ENCODE results near the gene MRPS23. TPM values are rescaled to one million over a fixed set of nuclear protein-coding genes. Genes with fewer than 3 reads are reported as not detected.

MRPS23 gene
- total and polyA plus RNA-seq, 2 of the 13 experiments (the other 11 are each of a cell fraction or from before 2014, with no cell fraction given), result 63.2 to 181 TPM

GRCh38 chr17:57861790-57862693 is 12.2 kb upstream of the MRPS23 start (continued):
- TF ChIP-seq ZNF160 (CRISPR knock-in tag; IDR thresholded peaks at IDR 0.05), result peak; percentile 66; the same call in 1 of the 2 replicates
- peak; percentile 94 for TF ChIP-seq KDM2A (CRISPR knock-in tag; IDR thresholded peaks at IDR 0.05; ENCODE audit: borderline replicate concordance, low read depth)
- peak; percentile 62; the same call in 1 of the 2 replicates for TF ChIP-seq ZNF367 (CRISPR knock-in tag; IDR thresholded peaks at IDR 0.05; ENCODE audit: borderline replicate concordance)
- no peak for TF ChIP-seq YEATS2 (CRISPR knock-in tag; IDR thresholded peaks at IDR 0.05; ENCODE audit: borderline replicate concordance)
- TF ChIP-seq, protein P1, sequence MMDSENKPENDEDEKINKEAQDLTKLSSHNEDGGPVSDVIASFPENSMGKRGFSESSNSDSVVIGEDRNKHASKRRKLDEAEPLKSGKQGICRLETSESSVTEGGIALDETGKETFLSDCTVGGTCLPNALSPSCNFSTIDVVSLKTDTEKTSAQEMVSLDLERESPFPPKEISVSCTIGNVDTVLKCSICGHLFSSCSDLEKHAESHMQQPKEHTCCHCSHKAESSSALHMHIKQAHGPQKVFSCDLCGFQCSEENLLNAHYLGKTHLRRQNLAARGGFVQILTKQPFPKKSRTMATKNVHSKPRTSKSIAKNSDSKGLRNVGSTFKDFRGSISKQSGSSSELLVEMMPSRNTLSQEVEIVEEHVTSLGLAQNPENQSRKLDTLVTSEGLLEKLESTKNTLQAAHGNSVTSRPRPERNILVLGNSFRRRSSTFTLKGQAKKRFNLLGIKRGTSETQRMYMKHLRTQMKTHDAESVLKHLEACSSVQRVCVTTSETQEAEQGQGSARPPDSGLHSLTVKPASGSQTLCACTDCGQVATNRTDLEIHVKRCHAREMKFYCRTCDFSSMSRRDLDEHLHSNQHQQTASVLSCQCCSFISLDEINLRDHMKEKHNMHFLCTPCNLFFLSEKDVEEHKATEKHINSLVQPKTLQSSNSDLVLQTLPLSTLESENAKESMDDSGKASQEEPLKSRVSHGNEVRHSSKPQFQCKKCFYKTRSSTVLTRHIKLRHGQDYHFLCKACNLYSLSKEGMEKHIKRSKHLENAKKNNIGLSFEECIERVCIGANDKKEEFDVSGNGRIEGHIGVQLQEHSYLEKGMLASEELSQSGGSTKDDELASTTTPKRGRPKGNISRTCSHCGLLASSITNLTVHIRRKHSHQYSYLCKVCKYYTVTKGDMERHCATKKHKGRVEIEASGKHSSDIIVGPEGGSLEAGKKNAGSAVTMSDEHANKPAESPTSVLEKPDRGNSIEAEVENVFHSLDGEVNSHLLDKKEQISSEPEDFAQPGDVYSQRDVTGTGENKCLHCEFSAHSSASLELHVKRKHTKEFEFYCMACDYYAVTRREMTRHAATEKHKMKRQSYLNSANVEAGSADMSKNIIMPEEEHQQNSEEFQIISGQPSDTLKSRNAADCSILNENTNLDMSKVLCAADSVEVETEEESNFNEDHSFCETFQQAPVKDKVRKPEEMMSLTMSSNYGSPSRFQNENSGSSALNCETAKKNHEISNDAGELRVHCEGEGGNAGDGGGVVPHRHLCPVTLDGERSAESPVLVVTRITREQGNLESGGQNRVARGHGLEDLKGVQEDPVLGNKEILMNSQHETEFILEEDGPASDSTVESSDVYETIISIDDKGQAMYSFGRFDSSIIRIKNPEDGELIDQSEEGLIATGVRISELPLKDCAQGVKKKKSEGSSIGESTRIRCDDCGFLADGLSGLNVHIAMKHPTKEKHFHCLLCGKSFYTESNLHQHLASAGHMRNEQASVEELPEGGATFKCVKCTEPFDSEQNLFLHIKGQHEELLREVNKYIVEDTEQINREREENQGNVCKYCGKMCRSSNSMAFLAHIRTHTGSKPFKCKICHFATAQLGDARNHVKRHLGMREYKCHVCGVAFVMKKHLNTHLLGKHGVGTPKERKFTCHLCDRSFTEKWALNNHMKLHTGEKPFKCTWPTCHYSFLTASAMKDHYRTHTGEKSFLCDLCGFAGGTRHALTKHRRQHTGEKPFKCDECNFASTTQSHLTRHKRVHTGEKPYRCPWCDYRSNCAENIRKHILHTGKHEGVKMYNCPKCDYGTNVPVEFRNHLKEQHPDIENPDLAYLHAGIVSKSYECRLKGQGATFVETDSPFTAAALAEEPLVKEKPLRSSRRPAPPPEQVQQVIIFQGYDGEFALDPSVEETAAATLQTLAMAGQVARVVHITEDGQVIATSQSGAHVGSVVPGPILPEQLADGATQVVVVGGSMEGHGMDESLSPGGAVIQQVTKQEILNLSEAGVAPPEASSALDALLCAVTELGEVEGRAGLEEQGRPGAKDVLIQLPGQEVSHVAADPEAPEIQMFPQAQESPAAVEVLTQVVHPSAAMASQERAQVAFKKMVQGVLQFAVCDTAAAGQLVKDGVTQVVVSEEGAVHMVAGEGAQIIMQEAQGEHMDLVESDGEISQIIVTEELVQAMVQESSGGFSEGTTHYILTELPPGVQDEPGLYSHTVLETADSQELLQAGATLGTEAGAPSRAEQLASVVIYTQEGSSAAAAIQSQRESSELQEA (CRISPR knock-in tag; IDR thresholded peaks at IDR 0.05; ENCODE audit: not compliant biosample characterization), result peak; percentile 87
- peak; percentile 72; the same call in 1 of the 2 replicates for TF ChIP-seq ZSCAN12 (CRISPR knock-in tag; IDR thresholded peaks at IDR 0.05)
- no peak for TF ChIP-seq ZNF253 (CRISPR knock-in tag; IDR thresholded peaks at IDR 0.05; ENCODE audit: borderline replicate concordance)
- TF ChIP-seq ZNF280B (CRISPR knock-in tag; IDR thresholded peaks at IDR 0.05; ENCODE audit: borderline replicate concordance), result 0 out of 2 replicates have a peak, but pooled peaks have one; percentile 3
- TF ChIP-seq, protein P2, sequence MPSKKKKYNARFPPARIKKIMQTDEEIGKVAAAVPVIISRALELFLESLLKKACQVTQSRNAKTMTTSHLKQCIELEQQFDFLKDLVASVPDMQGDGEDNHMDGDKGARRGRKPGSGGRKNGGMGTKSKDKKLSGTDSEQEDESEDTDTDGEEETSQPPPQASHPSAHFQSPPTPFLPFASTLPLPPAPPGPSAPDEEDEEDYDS (CRISPR knock-in tag; IDR thresholded peaks at IDR 0.05), result peak; percentile 82
- peak; percentile 17 for TF ChIP-seq XRCC5 (optimal IDR thresholded peaks at IDR 0.05; ENCODE audit: low read length)
- peak; percentile 78; the same call in 1 of the 2 replicates for TF ChIP-seq ZNF761 (CRISPR knock-in tag; conservative IDR thresholded peaks at IDR 0.05)
- TF ChIP-seq, protein P3, sequence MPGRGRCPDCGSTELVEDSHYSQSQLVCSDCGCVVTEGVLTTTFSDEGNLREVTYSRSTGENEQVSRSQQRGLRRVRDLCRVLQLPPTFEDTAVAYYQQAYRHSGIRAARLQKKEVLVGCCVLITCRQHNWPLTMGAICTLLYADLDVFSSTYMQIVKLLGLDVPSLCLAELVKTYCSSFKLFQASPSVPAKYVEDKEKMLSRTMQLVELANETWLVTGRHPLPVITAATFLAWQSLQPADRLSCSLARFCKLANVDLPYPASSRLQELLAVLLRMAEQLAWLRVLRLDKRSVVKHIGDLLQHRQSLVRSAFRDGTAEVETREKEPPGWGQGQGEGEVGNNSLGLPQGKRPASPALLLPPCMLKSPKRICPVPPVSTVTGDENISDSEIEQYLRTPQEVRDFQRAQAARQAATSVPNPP (CRISPR knock-in tag; IDR thresholded peaks at IDR 0.05), result no peak
- no peak for TF ChIP-seq ZFP36L2 (CRISPR knock-in tag; IDR thresholded peaks at IDR 0.05)
- peak; percentile 73 for TF ChIP-seq IKZF4 (CRISPR knock-in tag; IDR thresholded peaks at IDR 0.05; ENCODE audit: borderline replicate concordance, low read depth, not compliant biosample characterization)
- TF ChIP-seq HOXA5 (CRISPR knock-in tag; IDR thresholded peaks at IDR 0.05), result no peak; the same call in none of the 2 replicates
- peak; percentile 95 for TF ChIP-seq NKX3-1 (CRISPR knock-in tag; IDR thresholded peaks at IDR 0.05)

All from HepG2 (cell line).